SU-DHL-6 (cell line): Measurements from ENCODE around the gene ITPKA.

Source experiments
- H2AFZ ChIP-seq: fragments of 200-600 bp; sonication (generic); 2 replicates; pipeline ENCODE4 v1.6.1; 2014; ENCODE audit warnings: low read depth, mild to moderate bottlenecking, moderate library complexity, mixed read lengths, antibody characterized with exemption, low read length; ENCODE audit not compliant: severe bottlenecking
- H3F3A ChIP-seq: fragments of 200-600 bp; shearing (Covaris generic); 2 replicates; pipeline ENCODE4 v1.6.0; 2016; ENCODE audit warnings: antibody characterized with exemption, mild to moderate bottlenecking; ENCODE audit not compliant: insufficient read depth
- H3K27ac ChIP-seq: fragments of 200-600 bp; sonication (generic); 2 replicates; pipeline ENCODE4 v1.5.1; 2016; ENCODE audit warnings: low read depth, mild to moderate bottlenecking, low read length, moderate library complexity, mixed read lengths
- H3K27me3 ChIP-seq: fragments of 200-600 bp; sonication (generic), shearing (Covaris generic); 2 replicates; pipeline ENCODE4 v1.6.0; 2014; ENCODE audit warnings: mild to moderate bottlenecking, low read length
- H3K36me3 ChIP-seq: fragments of 200-600 bp; sonication (generic); 2 replicates; pipeline ENCODE4 v1.6.1; 2014; ENCODE audit warnings: mild to moderate bottlenecking, low read length, mixed read lengths
- H3K4me2 ChIP-seq: fragments of 300-600, 200-600 bp; shearing (Covaris generic), sonication (generic); 2 replicates; pipeline ENCODE4 v1.6.0; 2014; ENCODE audit warnings: low read length, low read depth, mild to moderate bottlenecking; ENCODE audit not compliant: poor library complexity, severe bottlenecking
- H3K4me3 ChIP-seq: fragments of 200-600 bp; sonication (generic); 2 replicates; pipeline ENCODE4 v1.5.1; 2014; ENCODE audit warnings: antibody characterized with exemption, low read length, mild to moderate bottlenecking, mixed read lengths; ENCODE audit not compliant: insufficient read depth, poor library complexity, severe bottlenecking
- H3K79me2 ChIP-seq: fragments of 200-600 bp; sonication (generic); 2 replicates; pipeline ENCODE4 v1.6.1; 2014; ENCODE audit warnings: mild to moderate bottlenecking, low read length, moderate library complexity; ENCODE audit not compliant: insufficient read depth
- H3K9ac ChIP-seq: fragments of 200-600 bp; sonication (generic); 2 replicates; pipeline ENCODE4 v1.7.0; 2014; ENCODE audit warnings: mild to moderate bottlenecking, low read length
- H3K9me2 ChIP-seq: fragments of 200-600 bp; sonication (generic); replicated peaks from 2 replicates; pipeline ENCODE4 v1.6.1; 2014; ENCODE audit warnings: low read length; ENCODE audit not compliant: insufficient read depth
- H3K9me3 ChIP-seq: fragments of 200-600 bp; sonication (generic); 2 replicates; pipeline ENCODE4 v1.6.1; 2014; ENCODE audit warnings: low read length, mixed read lengths; ENCODE audit not compliant: insufficient read depth
- H4K20me1 ChIP-seq: fragments of 200-600 bp; sonication (generic); 2 replicates; pipeline ENCODE4 v1.6.1; 2014; ENCODE audit warnings: low read depth, mild to moderate bottlenecking, antibody characterized with exemption, low read length, moderate library complexity, mixed read lengths
- EZH2phosphoT487 ChIP-seq: fragments of 200-600 bp; sonication (generic), shearing (Covaris generic); conservative IDR thresholded peaks from 2 replicates; pipeline ENCODE4 v1.6.1; 2018; ENCODE audit warnings: mild to moderate bottlenecking, antibody characterized with exemption, low read length, moderate library complexity, mixed read lengths
- TF ChIP-seq, protein P1 (sequence below): fragments of 200-600 bp; sonication (generic); IDR thresholded peaks from one replicate; pipeline ENCODE4 v1.5.1; 2017; ENCODE audit warnings: antibody characterized with exemption, mild to moderate bottlenecking, low read length, moderate library complexity; ENCODE audit not compliant: insufficient read depth, poor library complexity, severe bottlenecking

Gene ITPKA

DNA sequence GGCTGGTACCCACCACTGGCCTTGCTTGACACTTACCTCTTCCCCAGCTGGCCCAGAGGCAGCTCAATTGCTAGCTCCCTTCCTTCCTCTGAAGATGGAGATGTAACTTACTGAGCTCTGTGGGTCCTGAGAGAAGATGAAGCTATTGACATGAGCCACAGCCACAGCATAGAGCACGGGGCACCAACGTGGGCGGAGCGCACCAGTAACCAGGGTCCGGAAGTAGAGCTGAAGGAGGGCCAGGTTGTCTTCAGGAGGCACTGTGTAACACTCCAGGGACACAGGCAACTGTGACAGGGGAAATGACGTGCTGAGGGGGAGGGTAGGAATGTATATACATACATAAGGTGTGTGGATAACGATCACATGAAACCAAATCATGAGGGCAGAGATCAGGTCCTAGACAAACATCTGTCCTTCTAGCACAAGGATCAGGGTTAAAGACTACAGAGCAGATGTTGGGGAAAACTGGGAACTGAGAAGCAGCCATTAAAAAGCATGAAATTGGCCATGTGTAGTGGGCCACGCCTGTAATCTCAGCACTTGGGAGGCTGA is 24.3 kb downstream of the ITPKA start:
- Histone ChIP-seq H3K27ac (no peak overlapping the region), H3K9me3 (no peaks in the 10 kb centered on the region), H3K79me2 (no peaks in the 10 kb centered on the region), H3K4me2 (no peak overlapping the region), H3K4me3 (no peak overlapping the region), H3F3A (no peaks in the 10 kb centered on the region), H3K9me2 (no peaks in the 10 kb centered on the region), H2AFZ (no peak overlapping the region), H4K20me1 (no peaks in the 10 kb centered on the region), H3K27me3 (no peaks in the 10 kb centered on the region), H3K36me3 (no peaks in the 10 kb centered on the region), H3K9ac (no peak overlapping the region)
- no peak for TF ChIP-seq EZH2phosphoT487
- TF ChIP-seq, protein P1, sequence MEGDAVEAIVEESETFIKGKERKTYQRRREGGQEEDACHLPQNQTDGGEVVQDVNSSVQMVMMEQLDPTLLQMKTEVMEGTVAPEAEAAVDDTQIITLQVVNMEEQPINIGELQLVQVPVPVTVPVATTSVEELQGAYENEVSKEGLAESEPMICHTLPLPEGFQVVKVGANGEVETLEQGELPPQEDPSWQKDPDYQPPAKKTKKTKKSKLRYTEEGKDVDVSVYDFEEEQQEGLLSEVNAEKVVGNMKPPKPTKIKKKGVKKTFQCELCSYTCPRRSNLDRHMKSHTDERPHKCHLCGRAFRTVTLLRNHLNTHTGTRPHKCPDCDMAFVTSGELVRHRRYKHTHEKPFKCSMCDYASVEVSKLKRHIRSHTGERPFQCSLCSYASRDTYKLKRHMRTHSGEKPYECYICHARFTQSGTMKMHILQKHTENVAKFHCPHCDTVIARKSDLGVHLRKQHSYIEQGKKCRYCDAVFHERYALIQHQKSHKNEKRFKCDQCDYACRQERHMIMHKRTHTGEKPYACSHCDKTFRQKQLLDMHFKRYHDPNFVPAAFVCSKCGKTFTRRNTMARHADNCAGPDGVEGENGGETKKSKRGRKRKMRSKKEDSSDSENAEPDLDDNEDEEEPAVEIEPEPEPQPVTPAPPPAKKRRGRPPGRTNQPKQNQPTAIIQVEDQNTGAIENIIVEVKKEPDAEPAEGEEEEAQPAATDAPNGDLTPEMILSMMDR = no peak

DNA sequence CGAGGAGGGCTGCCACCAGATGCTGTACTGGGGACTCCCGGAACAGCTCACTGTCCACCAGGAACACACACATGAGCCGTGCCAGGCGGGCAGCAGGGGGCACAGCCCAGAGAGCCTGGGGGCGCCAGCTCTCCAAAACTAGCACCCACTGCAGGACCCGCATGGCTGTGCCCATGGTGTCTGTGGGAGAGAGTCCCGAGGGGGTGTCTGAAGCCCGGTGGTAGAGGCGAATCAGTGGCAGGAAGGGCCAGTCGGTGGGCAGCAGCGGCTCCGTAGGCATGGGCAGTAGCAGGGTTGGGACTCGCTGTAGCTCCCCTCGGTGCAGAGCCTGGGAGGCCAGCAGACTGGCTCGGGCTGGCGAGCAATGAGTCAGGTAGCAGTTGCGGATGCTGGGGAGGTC is 27.0 kb downstream of the ITPKA start:
- Histone ChIP-seq H3K9me3 (no peaks in the 10 kb centered on the region), H3K79me2 (no peaks in the 10 kb centered on the region), H3K27me3 (no peaks in the 10 kb centered on the region), H3K36me3 (no peaks in the 10 kb centered on the region), H3K27ac (no peak overlapping the region), H2AFZ (no peak overlapping the region), H3K9me2 (no peaks in the 10 kb centered on the region), H3F3A (no peaks in the 10 kb centered on the region), H3K4me2 (no peak overlapping the region), H3K4me3 (no peak overlapping the region), H4K20me1 (no peaks in the 10 kb centered on the region), H3K9ac (no peak overlapping the region)
- TF ChIP-seq EZH2phosphoT487 = no peak
- TF ChIP-seq, protein P1 = no peak

DNA sequence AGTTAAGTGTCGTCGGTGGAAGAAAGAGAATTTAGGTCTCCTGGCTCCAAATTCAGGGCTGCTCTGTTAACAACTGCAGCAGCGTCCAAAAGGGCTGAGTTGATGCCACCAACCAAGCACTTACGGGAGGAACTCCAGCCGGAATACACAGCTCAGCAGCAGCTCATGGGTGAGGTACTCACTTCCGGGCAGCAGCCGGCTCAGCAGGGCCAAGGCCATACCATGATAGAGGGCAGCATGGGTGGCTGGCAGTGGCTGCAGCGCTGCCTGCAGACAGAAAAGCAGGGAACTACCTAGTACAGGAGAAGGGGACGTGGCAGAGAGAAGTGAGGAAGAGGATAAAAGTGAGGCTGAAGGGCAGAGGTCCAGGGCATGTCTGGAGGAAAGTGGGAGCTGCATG is 27.9 kb downstream of the ITPKA start:
- Histone ChIP-seq H3K27ac (no peak overlapping the region), H3F3A (no peaks in the 10 kb centered on the region), H2AFZ (no peak overlapping the region), H3K27me3 (no peaks in the 10 kb centered on the region), H3K9me2 (no peaks in the 10 kb centered on the region), H3K79me2 (no peaks in the 10 kb centered on the region), H3K4me2 (no peak overlapping the region), H3K9ac (no peak overlapping the region), H3K36me3 (no peaks in the 10 kb centered on the region), H3K4me3 (no peak overlapping the region), H4K20me1 (no peaks in the 10 kb centered on the region), H3K9me3 (no peaks in the 10 kb centered on the region)
- TF ChIP-seq, protein P1 = no peak
- no peak for TF ChIP-seq EZH2phosphoT487
